Measurements from ENCODE around the gene EYA4.
"Not testable (repeated sequence)": the region's sequence is repeated elsewhere in the genome, so short reads cannot be mapped to it uniquely, and the experiment has no call there.

Gene EYA4

GRCh38 chr6:133553652-133554051 is 312.5 kb downstream of the EYA4 start (continued):
- TF ChIP-seq CTCF (tag by site-specific recombination; IDR thresholded peaks at IDR 0.05) (peak; percentile 52), ZNF585B (tag by site-specific recombination; IDR thresholded peaks at IDR 0.05) (no peak)

GRCh38 chr6:133554121-133554520 is 313.0 kb downstream of the EYA4 start:
- H3K4me1 ChIP-seq (ENCODE audit: control insufficient read depth, insufficient read depth, low read length); POLR2A ChIA-PET; H3K9me3 ChIP-seq (ENCODE audit: control insufficient read depth, insufficient read depth, low read depth, low read length); H3K27ac ChIP-seq (ENCODE audit: extremely low read depth, low read depth, low read length); H3K4me3 ChIP-seq (ENCODE audit: low read depth, low read length); H3K36me3 ChIP-seq (ENCODE audit: control insufficient read depth in 2 of 2, insufficient read depth in 1 of 2, low read length in 2 of 2): not testable (repeated sequence)
- CTCF ChIA-PET = interaction anchor here (0.6 to 2.5 kb wide), 3 partner anchors 15 to 367 kb away, joined by 3 to 8 read pairs (median 4); no protein-coding TSS in a partner anchor
- TF ChIP-seq ZNF146 (tag by site-specific recombination; IDR thresholded peaks at IDR 0.05) = peak; percentile 90
- 0 out of 2 replicates have a peak, but pooled peaks have one; percentile 43 for TF ChIP-seq ZNF580 (tag by site-specific recombination; IDR thresholded peaks at IDR 0.05)

- Histone ChIP-seq H3K9me3 (ENCODE audit: control insufficient read depth, insufficient read depth, low read depth, low read length) (no peaks in the 10 kb centered on the region), H3K4me3 (ENCODE audit: low read depth, low read length) (no peak overlapping the region), H3K4me1 (ENCODE audit: control insufficient read depth, insufficient read depth, low read length) (no peaks in the 10 kb centered on the region), H3K36me3 (ENCODE audit: control insufficient read depth in 2 of 2, insufficient read depth in 1 of 2, low read length in 2 of 2) (no peaks in the 10 kb centered on the region), H3K27ac (ENCODE audit: extremely low read depth, low read depth, low read length) (no peak overlapping the region)
- ChIA-PET POLR2A (no interaction called here), CTCF (interaction anchor here (0.5 to 2.5 kb wide), 5 partner anchors 13 to 732 kb away, joined by 3 to 8 read pairs (median 5); no protein-coding TSS in a partner anchor)
- no peak for TF ChIP-seq ZNF510 (tag by site-specific recombination; IDR thresholded peaks at IDR 0.05; ENCODE audit: insufficient replicate concordance)
- TF ChIP-seq ZNF544 (tag by site-specific recombination; IDR thresholded peaks at IDR 0.05) = no peak
- TF ChIP-seq ZNF214 (tag by site-specific recombination; IDR thresholded peaks at IDR 0.05; ENCODE audit: borderline replicate concordance) = no peak
- TF ChIP-seq ZNF791 (tag by site-specific recombination; IDR thresholded peaks at IDR 0.05) = no peak
- TF ChIP-seq ZNF335 (tag by site-specific recombination; conservative IDR thresholded peaks at IDR 0.05) = no peak
- no peak for TF ChIP-seq ZNF555 (tag by site-specific recombination; conservative IDR thresholded peaks at IDR 0.05)
- no peak for TF ChIP-seq ZNF707 (tag by site-specific recombination; IDR thresholded peaks at IDR 0.05)
- no peak for TF ChIP-seq SALL2 (tag by site-specific recombination; IDR thresholded peaks at IDR 0.05; ENCODE audit: borderline replicate concordance)
- TF ChIP-seq KLF16 (tag by site-specific recombination; IDR thresholded peaks at IDR 0.05) = no peak
- no peak for TF ChIP-seq ZNF48 (tag by site-specific recombination; IDR thresholded peaks at IDR 0.05)
These were observed 314.5 kb downstream of the EYA4 start for GRCh38 chr6:133555685-133556084.

- H3K9me3 ChIP-seq (ENCODE audit: control insufficient read depth, insufficient read depth, low read depth, low read length) = no peaks in the 10 kb centered on the region
- POLR2A ChIA-PET = no interaction called here
- TF ChIP-seq ZNF302 (tag by site-specific recombination; IDR thresholded peaks at IDR 0.05; ENCODE audit: low read depth) (peak; percentile 99), ZNF513 (tag by site-specific recombination; IDR thresholded peaks at IDR 0.05) (no peak)
- CTCF ChIA-PET = interaction anchor here (1.2 to 1.6 kb wide), 4 partner anchors 9 to 357 kb away, joined by 3 to 11 read pairs (median 4); no protein-coding TSS in a partner anchor
- H3K36me3 ChIP-seq (ENCODE audit: control insufficient read depth in 2 of 2, insufficient read depth in 1 of 2, low read length in 2 of 2) = no peaks in the 10 kb centered on the region
- H3K4me3 ChIP-seq (ENCODE audit: low read depth, low read length) = no peak overlapping the region
- no peaks in the 10 kb centered on the region for H3K4me1 ChIP-seq (ENCODE audit: control insufficient read depth, insufficient read depth, low read length)
- H3K27ac ChIP-seq (ENCODE audit: extremely low read depth, low read depth, low read length) = no peak overlapping the region
These were observed 318.8 kb downstream of the EYA4 start for GRCh38 chr6:133559926-133560325.
